ENCODE measurements around the gene STYK1. TPM values are rescaled to one million over a fixed set of nuclear protein-coding genes. Genes with fewer than 3 reads are reported as not detected.

The STYK1 gene
- total RNA-seq, 1 donor from 2014 or later = 1.5 TPM

GRCh38 chr12:10716277-10716676 lies 42.4 kb upstream of the STYK1 start:
- Histone ChIP-seq H3K36me3 (ENCODE audit: control insufficient read depth, insufficient read depth, low read length) (no peaks in the 10 kb centered on the region), H3K4me3 (ENCODE audit: low read depth, low read length) (no peak overlapping the region), H3K27me3 (ENCODE audit: control insufficient read depth, insufficient read depth, low read length) (no peaks in the 10 kb centered on the region)
- no peak for TF ChIP-seq CTCF (IDR thresholded peaks at IDR 0.05; ENCODE audit: insufficient read depth, low read length, poor library complexity, severe bottlenecking)
- no peak for DNase-seq (ENCODE audit: low read depth)

- DNase-seq (ENCODE audit: low read depth) = no peak
- Histone ChIP-seq H3K36me3 (ENCODE audit: control insufficient read depth, insufficient read depth, low read length) (no peaks in the 10 kb centered on the region), H3K27me3 (ENCODE audit: control insufficient read depth, insufficient read depth, low read length) (no peaks in the 10 kb centered on the region), H3K4me3 (ENCODE audit: low read depth, low read length) (no peak overlapping the region)
- no peak for TF ChIP-seq CTCF (IDR thresholded peaks at IDR 0.05; ENCODE audit: insufficient read depth, low read length, poor library complexity, severe bottlenecking)
These were observed 41.6 kb upstream of the STYK1 start for GRCh38 chr12:10715491-10715890.

GRCh38 chr12:10709808-10710207 lies 36.0 kb upstream of the STYK1 start:
- H3K27me3 ChIP-seq (ENCODE audit: control insufficient read depth, insufficient read depth, low read length) = no peaks in the 10 kb centered on the region
- no peak for DNase-seq (ENCODE audit: low read depth)
- H3K36me3 ChIP-seq (ENCODE audit: control insufficient read depth, insufficient read depth, low read length) = peaks cover 3% of the 10 kb centered on the region
- no peak for TF ChIP-seq CTCF (IDR thresholded peaks at IDR 0.05; ENCODE audit: insufficient read depth, low read length, poor library complexity, severe bottlenecking)
- H3K4me3 ChIP-seq (ENCODE audit: low read depth, low read length) = no peak overlapping the region

GRCh38 chr12:10708862-10709261 lies 35.0 kb upstream of the STYK1 start:
- no peak for TF ChIP-seq CTCF (IDR thresholded peaks at IDR 0.05; ENCODE audit: insufficient read depth, low read length, poor library complexity, severe bottlenecking)
- peaks cover 3% of the 10 kb centered on the region for H3K36me3 ChIP-seq (ENCODE audit: control insufficient read depth, insufficient read depth, low read length)
- no peaks in the 10 kb centered on the region for H3K27me3 ChIP-seq (ENCODE audit: control insufficient read depth, insufficient read depth, low read length)
- no peak overlapping the region for H3K4me3 ChIP-seq (ENCODE audit: low read depth, low read length)
- no peak for DNase-seq (ENCODE audit: low read depth)

- TF ChIP-seq CTCF (IDR thresholded peaks at IDR 0.05; ENCODE audit: insufficient read depth, low read length, poor library complexity, severe bottlenecking) = no peak
- no peak overlapping the region for H3K4me3 ChIP-seq (ENCODE audit: low read depth, low read length)
- H3K27me3 ChIP-seq (ENCODE audit: control insufficient read depth, insufficient read depth, low read length) = no peaks in the 10 kb centered on the region
- no peak for DNase-seq (ENCODE audit: low read depth)
- peaks cover 3% of the 10 kb centered on the region for H3K36me3 ChIP-seq (ENCODE audit: control insufficient read depth, insufficient read depth, low read length)
These were observed 31.8 kb upstream of the STYK1 start for GRCh38 chr12:10705655-10706054.

- no peak for TF ChIP-seq CTCF (IDR thresholded peaks at IDR 0.05; ENCODE audit: insufficient read depth, low read length, poor library complexity, severe bottlenecking)
- Histone ChIP-seq H3K27me3 (ENCODE audit: control insufficient read depth, insufficient read depth, low read length) (no peaks in the 10 kb centered on the region), H3K4me3 (ENCODE audit: low read depth, low read length) (no peak overlapping the region), H3K36me3 (ENCODE audit: control insufficient read depth, insufficient read depth, low read length) (no peaks in the 10 kb centered on the region)
- DNase-seq (ENCODE audit: low read depth) = no peak
These were observed 28.0 kb upstream of the STYK1 start for GRCh38 chr12:10701843-10702242.
